ENCODE results near the gene COL23A1.
"Not testable (repeated sequence)": the region's sequence is repeated elsewhere in the genome, so short reads cannot be mapped to it uniquely, and the experiment has no call there.

The COL23A1 gene

GRCh38 chr5:178248750-178249149 is 341.4 kb downstream of the COL23A1 start:
- no peak for DNase-seq

GRCh38 chr5:178247481-178248456 is 342.4 kb downstream of the COL23A1 start:
- no peak for DNase-seq

- no peak for DNase-seq
Observed at GRCh38 chr5:178246624-178247279, 343.4 kb downstream of the COL23A1 start.

- DNase-seq: no peak
Observed at GRCh38 chr5:178245389-178245788, 344.8 kb downstream of the COL23A1 start.

GRCh38 chr5:178244576-178244975 is 345.6 kb downstream of the COL23A1 start:
- DNase-seq: no peak

GRCh38 chr5:178242416-178242815 is 347.8 kb downstream of the COL23A1 start:
- DNase-seq: no peak

GRCh38 chr5:178241688-178242231 is 348.4 kb downstream of the COL23A1 start:
- no peak for DNase-seq

GRCh38 chr5:178241231-178241663 is 348.9 kb downstream of the COL23A1 start:
- no peak for DNase-seq

- DNase-seq: no peak
Observed at GRCh38 chr5:178240766-178241165, 349.4 kb downstream of the COL23A1 start.

GRCh38 chr5:178240341-178240741 is 349.9 kb downstream of the COL23A1 start:
- DNase-seq: no peak

- DNase-seq: not testable (repeated sequence)
Observed at GRCh38 chr5:178239626-178240301, 350.4 kb downstream of the COL23A1 start.

GRCh38 chr5:178238711-178239592 is 351.2 kb downstream of the COL23A1 start:
- DNase-seq: no peak

GRCh38 chr5:178238313-178238635 is 351.9 kb downstream of the COL23A1 start:
- DNase-seq: no peak

GRCh38 chr5:178237431-178238312 is 352.5 kb downstream of the COL23A1 start:
- no peak for DNase-seq

- DNase-seq: no peak
Observed at GRCh38 chr5:178236679-178237078, 353.5 kb downstream of the COL23A1 start.

GRCh38 chr5:178236126-178236525 is 354.1 kb downstream of the COL23A1 start:
- no peak for DNase-seq

GRCh38 chr5:178235588-178235974 is 354.6 kb downstream of the COL23A1 start:
- no peak for DNase-seq

GRCh38 chr5:178234750-178235587 is 355.2 kb downstream of the COL23A1 start:
- DNase-seq: peak; percentile 57

- no peak for DNase-seq
Observed at GRCh38 chr5:178234121-178234749, 356.0 kb downstream of the COL23A1 start.

Measured in fibroblast of upper back skin (primary cell).